Parathyroid adenoma (tissue), 2 donors: Measurements from ENCODE around the gene TTC33.

Experiments used
- H2AFZ ChIP-seq: fragments of 300-600 bp; sonication (generic); one replicate; pipeline ENCODE4 v1.7.0; 2017; ENCODE audit warnings: antibody characterized with exemption, mild to moderate bottlenecking
- H3K27ac ChIP-seq: fragments of 300-600 bp; sonication (generic); one replicate; pipeline ENCODE4 v1.7.0; 2017
- H3K27me3 ChIP-seq: fragments of 300-600 bp; sonication (generic); one replicate; pipeline ENCODE4 v1.7.0; 2017; ENCODE audit warnings: low read length; ENCODE audit not compliant: control insufficient read depth, insufficient read depth
- H3K36me3 ChIP-seq: fragments of 300-600 bp; sonication (generic); one replicate; pipeline ENCODE4 v1.7.0; 2017; ENCODE audit warnings: low read length; ENCODE audit not compliant: control insufficient read depth, insufficient read depth
- H3K4me1 ChIP-seq: fragments of 300-600 bp; sonication (generic); one replicate; pipeline ENCODE4 v1.7.0; 2017; ENCODE audit warnings: control low read depth
- H3K4me2 ChIP-seq: fragments of 300-600 bp; sonication (generic); one replicate; pipeline ENCODE4 v1.7.0; 2017; ENCODE audit warnings: low read length
- H3K4me3 ChIP-seq: fragments of 300-600 bp; sonication (generic); one replicate; pipeline ENCODE4 v1.7.0; 2017; ENCODE audit warnings: low read depth, low read length
- H3K79me2 ChIP-seq: fragments of 300-600 bp; sonication (generic); one replicate; pipeline ENCODE4 v1.7.0; 2017; ENCODE audit warnings: control low read depth
- H3K9ac ChIP-seq: fragments of 300-600 bp; sonication (generic); one replicate; pipeline ENCODE4 v1.7.0; 2017; ENCODE audit warnings: mild to moderate bottlenecking
- H3K9me3 ChIP-seq: fragments of 300-600 bp; sonication (generic); one replicate; pipeline ENCODE4 v1.7.0; 2017; ENCODE audit warnings: low read length; ENCODE audit not compliant: control insufficient read depth
- CTCF ChIP-seq: fragments of 300-600 bp; sonication (generic); IDR thresholded peaks from one replicate; pipeline ENCODE4 v1.7.0; 2017; ENCODE audit warnings: antibody characterized with exemption, mild to moderate bottlenecking
- donor health status: primary hyperparathyroidism.

TTC33 gene

GRCh38 chr5:40679913-40680681 lies 75.7 kb downstream of the TTC33 start, which contains the start of gene PTGER4:
PTGER4 (plus strand) TSS chr5:40679915; CDS start chr5:40680994, 1,079 bp downstream.
- Histone ChIP-seq H3K9ac (no peak within 1 kb of the TSS), H3K79me2 (no peaks in the 10 kb centered on the region), H3K4me1 (no peaks in the 10 kb centered on the region), H3K36me3 (no peaks in the 10 kb centered on the region), H3K9me3 (no peaks in the 10 kb centered on the region), H3K4me3 (peak within 1 kb of the TSS; percentile 59), H3K27me3 (peaks cover 2% of the 10 kb centered on the region), H3K27ac (peak within 1 kb of the TSS; percentile 84), H2AFZ (peak within 1 kb of the TSS; percentile 87), H3K4me2 (peak within 1 kb of the TSS; percentile 89)
- no peak for TF ChIP-seq CTCF

GRCh38 chr5:40679148-40679912 lies 76.4 kb downstream of the TTC33 start:
- H3K79me2 ChIP-seq: no peaks in the 10 kb centered on the region
- H3K27me3 ChIP-seq: peaks cover 2% of the 10 kb centered on the region
- H3K9me3 ChIP-seq: no peaks in the 10 kb centered on the region
- H2AFZ ChIP-seq: peak overlapping the region; percentile 87
- no peak overlapping the region for H3K9ac ChIP-seq
- no peak for TF ChIP-seq CTCF
- H3K4me2 ChIP-seq: peak overlapping the region; percentile 89
- no peaks in the 10 kb centered on the region for H3K36me3 ChIP-seq
- peak overlapping the region; percentile 84 for H3K27ac ChIP-seq
- no peaks in the 10 kb centered on the region for H3K4me1 ChIP-seq
- H3K4me3 ChIP-seq: peak overlapping the region; percentile 59

- peak overlapping the region; percentile 71 for H3K4me2 ChIP-seq
- H3K36me3 ChIP-seq: no peaks in the 10 kb centered on the region
- H3K27ac ChIP-seq: peak overlapping the region; percentile 84
- peak overlapping the region; percentile 41 for H3K4me3 ChIP-seq
- H3K79me2 ChIP-seq: no peaks in the 10 kb centered on the region
- H3K4me1 ChIP-seq: no peaks in the 10 kb centered on the region
- H2AFZ ChIP-seq: peak overlapping the region; percentile 83
- no peaks in the 10 kb centered on the region for H3K9me3 ChIP-seq
- peaks cover 2% of the 10 kb centered on the region for H3K27me3 ChIP-seq
- TF ChIP-seq CTCF: no peak
- no peak overlapping the region for H3K9ac ChIP-seq
Observed at GRCh38 chr5:40678460-40679147, 77.2 kb downstream of the TTC33 start.

- no peak overlapping the region for H3K4me3 ChIP-seq
- no peak for TF ChIP-seq CTCF
- no peak overlapping the region for H3K27ac ChIP-seq
- H3K79me2 ChIP-seq: no peaks in the 10 kb centered on the region
- peaks cover 2% of the 10 kb centered on the region for H3K27me3 ChIP-seq
- H3K9me3 ChIP-seq: no peaks in the 10 kb centered on the region
- no peak overlapping the region for H3K4me2 ChIP-seq
- no peaks in the 10 kb centered on the region for H3K4me1 ChIP-seq
- H2AFZ ChIP-seq: no peak overlapping the region
- H3K9ac ChIP-seq: no peak overlapping the region
- H3K36me3 ChIP-seq: no peaks in the 10 kb centered on the region
Observed at GRCh38 chr5:40678026-40678425, 77.7 kb downstream of the TTC33 start.
